ENCODE results near the gene LDLRAD3.

The LDLRAD3 gene

GRCh38 chr11:36094164-36094563 lies 150.3 kb downstream of the LDLRAD3 start:
- Histone ChIP-seq H3K27me3 (replicated peaks in 2 of 5; ENCODE audit: control insufficient read depth in 4 of 5, insufficient read depth in 5 of 5, low read length in 4 of 5) (peaks cover 0 to 2% (median 0%) of the 10 kb centered on the region in 5 experiments), H3K4me3 (ENCODE audit: control insufficient read depth in 1 of 7, extremely low read depth in 1 of 7, insufficient read depth in 4 of 7, low read depth in 2 of 7, low read length in 6 of 7) (no peak overlapping the region), H3K36me3 (ENCODE audit: control insufficient read depth in 4 of 4, insufficient read depth in 4 of 4, low read length in 3 of 4) (peaks cover 0 to 4% (median 0%) of the 10 kb centered on the region in 4 experiments), H3K4me1 (ENCODE audit: control extremely low read depth in 1 of 4, control insufficient read depth in 4 of 4, insufficient read depth in 4 of 4, low read length in 3 of 4) (peaks cover 20 to 31% (median 30%) of the 10 kb centered on the region in 4 experiments), H3K27ac (ENCODE audit: insufficient read depth in 1 of 2, low read depth in 1 of 2, low read length in 2 of 2, poor library complexity in 1 of 2, severe bottlenecking in 2 of 2) (no peak overlapping the region), H3K9me3 (ENCODE audit: control extremely low read depth in 1 of 5, control insufficient read depth in 4 of 5, insufficient read depth in 2 of 5, low read depth in 1 of 5, low read length in 4 of 5) (peaks cover 0 to 9% (median 8%) of the 10 kb centered on the region in 5 experiments)
- ChIA-PET CTCF (interaction anchor here (0.6 to 1.2 kb wide), 2 partner anchors 10 to 273 kb away, joined by 3 read pairs; no protein-coding TSS in a partner anchor), POLR2A (interaction anchor here (0.7 to 0.9 kb wide), 2 partner anchors 11 to 76 kb away, joined by 3 to 4 read pairs; no protein-coding TSS in a partner anchor)
- DNase-seq = no peak
- 50% methylated on average over 2 of the region's 2 CpGs for WGBS (ENCODE audit: insufficient coverage)

- Histone ChIP-seq H3K27me3 (replicated peaks in 2 of 5; ENCODE audit: control insufficient read depth in 4 of 5, insufficient read depth in 5 of 5, low read length in 4 of 5) (peaks cover 0 to 2% (median 0%) of the 10 kb centered on the region in 5 experiments), H3K27ac (ENCODE audit: insufficient read depth in 1 of 2, low read depth in 1 of 2, low read length in 2 of 2, poor library complexity in 1 of 2, severe bottlenecking in 2 of 2) (no peak overlapping the region), H3K4me3 (ENCODE audit: control insufficient read depth in 1 of 7, extremely low read depth in 1 of 7, insufficient read depth in 4 of 7, low read depth in 2 of 7, low read length in 6 of 7) (no peak overlapping the region), H3K36me3 (ENCODE audit: control insufficient read depth in 4 of 4, insufficient read depth in 4 of 4, low read length in 3 of 4) (peaks cover 0 to 6% (median 0%) of the 10 kb centered on the region in 4 experiments), H3K4me1 (ENCODE audit: control extremely low read depth in 1 of 4, control insufficient read depth in 4 of 4, insufficient read depth in 4 of 4, low read length in 3 of 4) (peaks cover 10 to 22% (median 21%) of the 10 kb centered on the region in 4 experiments), H3K9me3 (ENCODE audit: control extremely low read depth in 1 of 5, control insufficient read depth in 4 of 5, insufficient read depth in 2 of 5, low read depth in 1 of 5, low read length in 4 of 5) (peaks cover 0 to 9% (median 8%) of the 10 kb centered on the region in 5 experiments)
- CTCF ChIA-PET = interaction anchor here (1.0 to 1.9 kb wide), 4 partner anchors 13 to 53 kb away, joined by 3 to 4 read pairs (median 3); no protein-coding TSS in a partner anchor
- 98% methylated on average over 6 of the region's 8 CpGs for WGBS (ENCODE audit: insufficient coverage)
- POLR2A ChIA-PET = no interaction called here
- DNase-seq = no peak
Observed at GRCh38 chr11:36095716-36096115, 151.9 kb downstream of the LDLRAD3 start.

GRCh38 chr11:36097219-36097650 lies 153.4 kb downstream of the LDLRAD3 start:
- H3K27me3 ChIP-seq (replicated peaks in 2 of 5; ENCODE audit: control insufficient read depth in 4 of 5, insufficient read depth in 5 of 5, low read length in 4 of 5) = peaks cover 0 to 2% (median 0%) of the 10 kb centered on the region in 5 experiments
- H3K4me3 ChIP-seq (ENCODE audit: control insufficient read depth in 1 of 7, extremely low read depth in 1 of 7, insufficient read depth in 4 of 7, low read depth in 2 of 7, low read length in 6 of 7) = no peak overlapping the region
- H3K4me1 ChIP-seq (ENCODE audit: control extremely low read depth in 1 of 4, control insufficient read depth in 4 of 4, insufficient read depth in 4 of 4, low read length in 3 of 4) = peaks cover 0 to 8% (median 7%) of the 10 kb centered on the region in 4 experiments
- H3K9me3 ChIP-seq (ENCODE audit: control extremely low read depth in 1 of 5, control insufficient read depth in 4 of 5, insufficient read depth in 2 of 5, low read depth in 1 of 5, low read length in 4 of 5) = peaks cover 0 to 9% (median 8%) of the 10 kb centered on the region in 5 experiments
- ChIA-PET POLR2A (no interaction called here), CTCF (interaction anchor here (1.0 kb wide), 1 partner anchor 275 kb away, joined by 3 read pairs; no protein-coding TSS in a partner anchor)
- WGBS (ENCODE audit: insufficient coverage) = 96% methylated on average over 5 of the region's 6 CpGs
- no peak for DNase-seq
- no peak overlapping the region for H3K27ac ChIP-seq (ENCODE audit: insufficient read depth in 1 of 2, low read depth in 1 of 2, low read length in 2 of 2, poor library complexity in 1 of 2, severe bottlenecking in 2 of 2)
- peaks cover 0 to 6% (median 0%) of the 10 kb centered on the region in 4 experiments for H3K36me3 ChIP-seq (ENCODE audit: control insufficient read depth in 4 of 4, insufficient read depth in 4 of 4, low read length in 3 of 4)

GRCh38 chr11:36098087-36098486 lies 154.2 kb downstream of the LDLRAD3 start:
- CTCF ChIA-PET = interaction anchor here (0.9 kb wide), 1 partner anchor 34 kb away, joined by 5 read pairs; no protein-coding TSS in a partner anchor

GRCh38 chr11:36098853-36099375 lies 155.1 kb downstream of the LDLRAD3 start:
- WGBS (ENCODE audit: insufficient coverage) = no CpG with 5 or more reads among the region's 2 CpGs
- H3K9me3 ChIP-seq (ENCODE audit: control extremely low read depth in 1 of 5, control insufficient read depth in 4 of 5, insufficient read depth in 2 of 5, low read depth in 1 of 5, low read length in 4 of 5) = peaks cover 0 to 4% (median 3%) of the 10 kb centered on the region in 5 experiments
- peaks cover 0 to 2% (median 0%) of the 10 kb centered on the region in 4 experiments for H3K4me1 ChIP-seq (ENCODE audit: control extremely low read depth in 1 of 4, control insufficient read depth in 4 of 4, insufficient read depth in 4 of 4, low read length in 3 of 4)
- H3K4me3 ChIP-seq (ENCODE audit: control insufficient read depth in 1 of 7, extremely low read depth in 1 of 7, insufficient read depth in 4 of 7, low read depth in 2 of 7, low read length in 6 of 7) = no peak overlapping the region
- peaks cover 0 to 2% (median 0%) of the 10 kb centered on the region in 5 experiments for H3K27me3 ChIP-seq (replicated peaks in 2 of 5; ENCODE audit: control insufficient read depth in 4 of 5, insufficient read depth in 5 of 5, low read length in 4 of 5)
- no peak for DNase-seq
- ChIA-PET CTCF (interaction anchor here (0.8 to 0.9 kb wide), 2 partner anchors 33 to 43 kb away, joined by 3 to 5 read pairs; no protein-coding TSS in a partner anchor), POLR2A (no interaction called here)
- no peak overlapping the region for H3K27ac ChIP-seq (ENCODE audit: insufficient read depth in 1 of 2, low read depth in 1 of 2, low read length in 2 of 2, poor library complexity in 1 of 2, severe bottlenecking in 2 of 2)
- peaks cover 0 to 6% (median 0%) of the 10 kb centered on the region in 4 experiments for H3K36me3 ChIP-seq (ENCODE audit: control insufficient read depth in 4 of 4, insufficient read depth in 4 of 4, low read length in 3 of 4)

More at GRCh38 chr11:36098087-36098486, 154.2 kb downstream of the LDLRAD3 start:
- Histone ChIP-seq H3K27me3 (replicated peaks in 2 of 5; ENCODE audit: control insufficient read depth in 4 of 5, insufficient read depth in 5 of 5, low read length in 4 of 5) (peaks cover 0 to 2% (median 0%) of the 10 kb centered on the region in 5 experiments), H3K9me3 (ENCODE audit: control extremely low read depth in 1 of 5, control insufficient read depth in 4 of 5, insufficient read depth in 2 of 5, low read depth in 1 of 5, low read length in 4 of 5) (peaks cover 0 to 9% (median 8%) of the 10 kb centered on the region in 5 experiments), H3K4me1 (ENCODE audit: control extremely low read depth in 1 of 4, control insufficient read depth in 4 of 4, insufficient read depth in 4 of 4, low read length in 3 of 4) (no peaks in the 10 kb centered on the region), H3K4me3 (ENCODE audit: control insufficient read depth in 1 of 7, extremely low read depth in 1 of 7, insufficient read depth in 4 of 7, low read depth in 2 of 7, low read length in 6 of 7) (no peak overlapping the region), H3K36me3 (ENCODE audit: control insufficient read depth in 4 of 4, insufficient read depth in 4 of 4, low read length in 3 of 4) (peaks cover 0 to 6% (median 0%) of the 10 kb centered on the region in 4 experiments), H3K27ac (ENCODE audit: insufficient read depth in 1 of 2, low read depth in 1 of 2, low read length in 2 of 2, poor library complexity in 1 of 2, severe bottlenecking in 2 of 2) (no peak overlapping the region)
- 97% methylated on average over 4 of the region's 6 CpGs for WGBS (ENCODE audit: insufficient coverage)
- POLR2A ChIA-PET = no interaction called here
- DNase-seq = no peak

GRCh38 chr11:36101466-36101865 lies 157.6 kb downstream of the LDLRAD3 start:
- H3K27me3 ChIP-seq (replicated peaks in 2 of 5; ENCODE audit: control insufficient read depth in 4 of 5, insufficient read depth in 5 of 5, low read length in 4 of 5) = peaks cover 0 to 2% (median 0%) of the 10 kb centered on the region in 5 experiments
- H3K36me3 ChIP-seq (ENCODE audit: control insufficient read depth in 4 of 4, insufficient read depth in 4 of 4, low read length in 3 of 4) = peaks cover 0 to 3% (median 0%) of the 10 kb centered on the region in 4 experiments
- H3K27ac ChIP-seq (ENCODE audit: insufficient read depth in 1 of 2, low read depth in 1 of 2, low read length in 2 of 2, poor library complexity in 1 of 2, severe bottlenecking in 2 of 2) = no peak overlapping the region
- 100% methylated on average over 1 of the region's 4 CpGs for WGBS (ENCODE audit: insufficient coverage)
- peaks cover 0 to 24% (median 6%) of the 10 kb centered on the region in 4 experiments for H3K4me1 ChIP-seq (ENCODE audit: control extremely low read depth in 1 of 4, control insufficient read depth in 4 of 4, insufficient read depth in 4 of 4, low read length in 3 of 4)
- CTCF ChIA-PET = interaction anchor here (0.8 kb wide), 1 partner anchor 9 kb away, joined by 3 read pairs; no protein-coding TSS in a partner anchor
- H3K4me3 ChIP-seq (ENCODE audit: control insufficient read depth in 1 of 7, extremely low read depth in 1 of 7, insufficient read depth in 4 of 7, low read depth in 2 of 7, low read length in 6 of 7) = no peak overlapping the region
- no peaks in the 10 kb centered on the region for H3K9me3 ChIP-seq (ENCODE audit: control extremely low read depth in 1 of 5, control insufficient read depth in 4 of 5, insufficient read depth in 2 of 5, low read depth in 1 of 5, low read length in 4 of 5)
- POLR2A ChIA-PET = no interaction called here
- no peak for DNase-seq

GRCh38 chr11:36102868-36103267 lies 159.0 kb downstream of the LDLRAD3 start:
- no peak for DNase-seq
- no peak overlapping the region for H3K27ac ChIP-seq (ENCODE audit: insufficient read depth in 1 of 2, low read depth in 1 of 2, low read length in 2 of 2, poor library complexity in 1 of 2, severe bottlenecking in 2 of 2)
- CTCF ChIA-PET = no interaction called here
- peaks cover 0 to 26% (median 6%) of the 10 kb centered on the region in 4 experiments for H3K4me1 ChIP-seq (ENCODE audit: control extremely low read depth in 1 of 4, control insufficient read depth in 4 of 4, insufficient read depth in 4 of 4, low read length in 3 of 4)
- POLR2A ChIA-PET = no interaction called here
- WGBS (ENCODE audit: insufficient coverage) = 100% methylated on average over 2 of the region's 5 CpGs
- H3K9me3 ChIP-seq (ENCODE audit: control extremely low read depth in 1 of 5, control insufficient read depth in 4 of 5, insufficient read depth in 2 of 5, low read depth in 1 of 5, low read length in 4 of 5) = no peaks in the 10 kb centered on the region
- no peak overlapping the region for H3K4me3 ChIP-seq (ENCODE audit: control insufficient read depth in 1 of 7, extremely low read depth in 1 of 7, insufficient read depth in 4 of 7, low read depth in 2 of 7, low read length in 6 of 7)
- peaks cover 0 to 2% (median 0%) of the 10 kb centered on the region in 5 experiments for H3K27me3 ChIP-seq (replicated peaks in 2 of 5; ENCODE audit: control insufficient read depth in 4 of 5, insufficient read depth in 5 of 5, low read length in 4 of 5)
- H3K36me3 ChIP-seq (ENCODE audit: control insufficient read depth in 4 of 4, insufficient read depth in 4 of 4, low read length in 3 of 4) = peaks cover 0 to 3% (median 0%) of the 10 kb centered on the region in 4 experiments

Data from common myeloid progenitor, CD34-positive (primary cell).